NCI-H187 (cell line): Measurements from ENCODE around the gene SOX21.

Experiments
- DNase-seq, 2 experiments: peaks; one replicate each; lab custom pipeline; 2025; lab: John Stamatoyannopoulos, UW

SOX21 gene

GRCh38 chr13:94679614-94680013, 32.7 kb downstream of the SOX21 start:
- DNase-seq: no peak

GRCh38 chr13:94678845-94679244, 33.5 kb downstream of the SOX21 start:
- DNase-seq: no peak

DNA sequence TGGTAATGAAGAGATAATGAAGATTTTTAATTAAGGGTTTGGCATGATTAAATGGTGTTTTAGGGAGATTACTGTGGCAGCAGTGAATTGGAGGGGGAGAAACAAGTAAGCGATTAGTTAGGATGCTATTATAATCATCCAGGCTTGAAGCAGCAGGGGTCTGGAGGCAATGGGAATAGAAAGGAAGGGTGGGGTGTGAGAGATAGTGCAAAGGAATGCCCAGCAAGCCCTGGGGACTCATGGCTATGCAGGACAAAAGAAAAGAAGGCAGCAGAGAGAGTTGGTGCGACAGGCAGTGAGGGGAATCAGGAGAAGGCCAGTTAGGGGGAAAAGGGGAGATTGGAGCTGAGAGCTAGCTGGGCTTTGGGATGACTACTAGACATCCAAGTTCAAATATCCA, 34.5 kb downstream of the SOX21 start:
- no peak for DNase-seq

DNA sequence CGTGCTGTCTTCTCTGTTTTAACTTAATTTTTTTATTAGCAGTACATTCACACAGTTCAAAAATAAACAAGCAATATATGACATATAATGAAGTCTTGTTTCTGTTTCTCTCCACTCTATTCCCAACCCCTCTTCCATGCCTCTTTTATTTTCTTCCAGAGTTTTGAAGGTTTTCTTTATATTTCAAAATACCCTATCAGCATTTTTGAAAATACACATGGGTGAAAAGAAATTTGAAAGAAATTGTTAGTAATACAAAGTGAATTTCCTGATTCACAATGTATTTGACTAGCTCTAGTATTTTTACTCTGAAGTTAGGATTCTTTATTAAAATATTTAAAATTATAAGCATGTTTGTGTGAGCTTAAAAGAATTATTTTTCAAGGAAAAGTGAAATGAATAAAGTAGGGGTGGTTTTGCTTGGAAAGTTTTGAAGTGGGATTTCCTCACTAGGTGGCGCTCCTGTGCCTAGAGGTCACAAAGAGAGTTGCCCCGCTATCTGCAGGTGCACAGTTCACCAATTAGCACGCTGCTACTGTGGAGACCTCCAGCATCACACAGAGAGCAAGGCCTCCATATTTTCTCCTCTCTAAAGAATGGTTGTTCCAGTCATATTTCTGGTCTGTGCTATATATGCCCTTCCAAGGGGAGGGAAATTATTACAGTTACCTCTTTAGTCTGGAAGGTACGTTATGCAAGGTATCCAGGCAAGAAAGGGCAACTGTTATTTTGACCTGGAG, 37.6 kb downstream of the SOX21 start:
- DNase-seq: peak; percentile 54 to 62

DNA sequence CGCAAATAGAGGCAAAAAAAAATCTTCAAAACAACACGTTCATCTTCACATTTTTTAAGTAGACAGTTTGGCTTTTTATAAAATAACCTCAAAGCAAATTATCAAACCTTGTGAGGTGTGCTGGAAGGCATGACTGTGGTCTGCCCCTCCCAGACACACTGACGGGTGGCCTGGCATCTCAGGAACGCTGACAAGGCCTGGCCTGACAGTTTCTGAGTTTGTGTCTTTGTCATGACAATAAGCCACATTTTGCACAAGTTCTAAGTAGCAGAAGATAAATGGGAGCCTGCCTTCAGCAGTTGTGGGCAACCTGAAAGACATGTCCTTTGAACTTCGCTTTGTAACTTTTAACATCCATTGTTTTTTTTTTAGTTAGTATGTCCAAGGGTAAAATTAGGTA, 38.5 kb downstream of the SOX21 start:
- DNase-seq: no peak

- no peak for DNase-seq
Observed at GRCh38 chr13:94672400-94672799, 39.9 kb downstream of the SOX21 start.

- no peak for DNase-seq
Observed at GRCh38 chr13:94667190-94667589, 45.2 kb downstream of the SOX21 start.

GRCh38 chr13:94666065-94666464, 46.3 kb downstream of the SOX21 start:
- no peak for DNase-seq

GRCh38 chr13:94664889-94665288, 47.5 kb downstream of the SOX21 start:
- no peak for DNase-seq

DNA sequence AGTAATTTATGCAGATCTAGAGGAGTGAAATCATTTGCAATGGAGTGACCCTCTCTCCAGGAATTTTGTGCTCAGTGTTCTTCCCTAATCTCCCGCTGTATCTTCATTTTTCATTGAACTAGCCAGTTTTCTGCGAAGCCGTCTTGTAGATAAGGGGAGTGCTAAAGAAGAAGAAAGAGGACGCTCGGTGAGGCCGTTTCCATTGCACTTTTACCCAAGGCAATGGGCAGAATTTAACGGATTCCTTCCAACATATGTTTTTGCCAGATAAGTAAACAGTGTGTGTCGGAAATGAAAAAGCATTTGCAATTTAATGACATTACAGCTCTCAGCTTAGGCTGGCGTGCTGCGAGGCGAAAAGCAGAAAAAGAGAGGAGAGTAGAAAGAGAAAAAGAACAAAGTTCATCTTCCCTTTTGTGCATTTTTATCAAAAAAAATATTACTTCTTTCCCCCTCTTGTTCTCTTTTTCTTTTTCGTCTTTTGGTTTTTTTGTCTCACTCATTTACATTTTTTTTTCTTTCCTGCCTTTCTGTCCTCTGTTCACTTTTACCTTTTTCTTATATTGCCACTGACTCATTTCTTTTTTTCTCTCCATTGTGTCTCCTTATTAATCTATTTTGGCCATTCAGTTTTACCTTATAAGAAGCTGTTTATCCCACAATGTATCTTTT, 49.9 kb downstream of the SOX21 start:
- DNase-seq: no peak

DNA sequence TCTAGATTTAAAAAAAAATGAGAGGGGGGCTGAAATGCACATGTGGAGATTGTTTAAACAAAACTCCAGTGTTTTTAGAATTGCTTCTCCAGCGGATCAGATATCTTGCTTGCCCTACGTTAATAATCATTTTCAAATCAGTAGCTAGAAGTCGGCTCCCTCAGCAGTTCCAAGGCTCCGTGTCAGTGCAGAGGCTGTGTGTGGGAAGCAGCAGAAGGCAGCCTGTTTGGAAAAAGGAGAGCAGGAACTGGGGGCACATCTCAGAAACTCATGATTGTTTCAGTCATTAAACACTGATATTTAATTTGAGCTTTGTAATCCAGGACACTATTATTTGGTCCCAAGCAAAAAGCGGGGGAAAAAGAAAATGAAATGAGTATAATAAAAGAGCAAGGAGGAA, 50.9 kb downstream of the SOX21 start:
- no peak for DNase-seq

DNA sequence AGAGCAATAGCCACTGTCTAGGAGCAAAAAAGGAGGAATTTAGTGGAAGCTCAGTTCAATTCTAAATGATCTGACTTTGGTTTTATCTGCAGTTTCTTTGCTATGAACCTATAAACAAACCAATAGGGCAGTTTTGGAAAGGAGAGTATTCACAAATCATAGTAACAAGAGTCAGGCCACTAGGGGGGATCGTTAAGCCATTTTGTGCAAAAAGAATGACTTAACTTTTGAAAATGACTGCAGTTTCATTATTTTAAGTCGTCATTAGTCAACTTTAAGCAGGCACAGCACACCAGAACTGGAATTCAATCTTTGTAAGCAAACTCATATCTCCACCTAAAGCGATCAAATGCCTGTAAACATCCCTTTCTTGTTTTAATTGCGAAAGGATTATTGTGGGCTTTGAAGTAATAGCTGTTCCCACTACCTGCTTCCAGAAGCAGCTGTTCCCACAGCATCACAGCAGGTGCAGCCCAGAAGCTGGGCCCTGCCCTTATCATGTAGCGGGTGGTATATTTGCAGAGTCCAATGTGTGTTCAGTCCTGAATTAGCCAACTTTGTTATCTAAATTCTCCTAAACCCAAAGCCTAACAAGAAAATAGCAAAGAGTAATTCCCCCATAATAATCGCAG, 51.5 kb downstream of the SOX21 start:
- DNase-seq: no peak
